Fibroblast of lung (primary cell): ENCODE measurements around the gene CAPZB. TPM values are rescaled to one million over a fixed set of nuclear protein-coding genes. Genes with fewer than 3 reads are reported as not detected.

Source experiments
- DNase-seq, 2 donors: peaks; one replicate each; pipeline versions ENCODE4 v3.0.0 to v3.0.0-alpha.2; 2010; ENCODE audit warnings: low read depth in 2 of 2
- H2AFZ ChIP-seq: 2 replicates; pipeline ENCODE4 v1.5.1; 2012; ENCODE audit warnings: low read length, control low read depth, inconsistent platforms
- H3K27ac ChIP-seq: 2 replicates; pipeline ENCODE4 v1.5.1; 2011; ENCODE audit warnings: low read length, control low read depth; ENCODE audit not compliant: insufficient read depth
- H3K27me3 ChIP-seq: 2 replicates; pipeline ENCODE4 v1.5.1; 2011; ENCODE audit warnings: mild to moderate bottlenecking, low read length; ENCODE audit not compliant: control insufficient read depth, insufficient read depth
- H3K36me3 ChIP-seq: 2 replicates; pipeline ENCODE4 v1.5.1; 2011; ENCODE audit warnings: low read length; ENCODE audit not compliant: control insufficient read depth, insufficient read depth
- H3K4me1 ChIP-seq: 2 replicates; pipeline ENCODE4 v1.5.1; 2011; ENCODE audit warnings: low read length; ENCODE audit not compliant: control insufficient read depth, insufficient read depth; ENCODE audit errors: extremely low read depth
- H3K4me2 ChIP-seq: 2 replicates; pipeline ENCODE4 v1.5.1; 2011; ENCODE audit warnings: low read length, control low read depth; ENCODE audit not compliant: insufficient read depth; ENCODE audit errors: extremely low read depth
- H3K4me3 ChIP-seq, 4 experiments: fragments of 200-600 bp in 1 of 4; sonication (generic) in 1 of 4; replicated peaks in 1 of 4; 2 replicates each; pipeline ENCODE4 v1.5.1; 2011 to 2016; ENCODE audit warnings: low read length in 4 of 4, low read depth in 3 of 4, mild to moderate bottlenecking in 3 of 4, control low read depth in 2 of 4, inconsistent platforms in 1 of 4, mixed read lengths in 1 of 4; ENCODE audit not compliant: insufficient read depth in 1 of 4; ENCODE audit errors: control extremely low read depth in 1 of 4
- H3K79me2 ChIP-seq: 2 replicates; pipeline ENCODE4 v1.5.1; 2012; ENCODE audit warnings: mild to moderate bottlenecking, low read length, inconsistent platforms; ENCODE audit not compliant: control insufficient read depth, insufficient read depth
- H3K9ac ChIP-seq: 2 replicates; pipeline ENCODE4 v1.5.1; 2011; ENCODE audit warnings: mild to moderate bottlenecking, low read length, control low read depth; ENCODE audit not compliant: insufficient read depth
- H3K9me3 ChIP-seq: 2 replicates; pipeline ENCODE4 v1.5.1; 2012; ENCODE audit warnings: low read depth, low read length; ENCODE audit not compliant: control insufficient read depth, insufficient read depth
- H4K20me1 ChIP-seq: 2 replicates; pipeline ENCODE4 v1.5.1; 2011; ENCODE audit warnings: low read length; ENCODE audit not compliant: control insufficient read depth, insufficient read depth; ENCODE audit errors: extremely low read depth
- CTCF ChIP-seq, 2 donors: IDR thresholded peaks in 1 of 2; conservative IDR thresholded peaks in 1 of 2; 1 replicate in 1 of 2; 2 replicates in 1 of 2; pipeline ENCODE4 v1.5.1; 2011 to 2012; ENCODE audit warnings: low read length in 2 of 2, control low read depth in 1 of 2, inconsistent platforms in 1 of 2, low read depth in 1 of 2, mild to moderate bottlenecking in 1 of 2
- EZH2 ChIP-seq: IDR thresholded peaks from 2 replicates; pipeline ENCODE4 v1.5.1; 2012; ENCODE audit warnings: low read length, control low read depth, mild to moderate bottlenecking; ENCODE audit errors: missing control alignments
- polyA plus RNA-seq, 2 donors: library from polyadenylated mRNA; depleted of rRNA in 1 of 2; stranded (reverse) in 1 of 2; unstranded in 1 of 2; fragments of >200 nt; gene quantifications; 2 replicates each; pipeline ENCODE4 v1.2.1, GENCODE V29; 2011 to 2012; ENCODE audit warnings: missing spikeins in 1 of 2
- total RNA-seq: library from RNA; depleted of rRNA; stranded (reverse); fragments of >200 nt; gene quantifications from 2 replicates; pipeline ENCODE4 v1.2.1, GENCODE V29; 2014

CAPZB gene
- total and polyA plus RNA-seq, 2 donors (not counting 1 experiment from before 2014, with no cell fraction given): 104 to 495 TPM

GRCh38 chr1:19444296-19445021 lies 40.9 kb downstream of the CAPZB start:
- TF ChIP-seq CTCF (conservative IDR thresholded peaks at IDR 0.05 in 1 of 2, IDR thresholded peaks at IDR 0.05 in 1 of 2; ENCODE audit: low read depth in 1 of 2, low read length in 2 of 2): no peak
- TF ChIP-seq EZH2: no peak
- DNase-seq: no peak
- no peak overlapping the region for H3K4me2 ChIP-seq
- H3K9ac ChIP-seq: no peak overlapping the region
- no peaks in the 10 kb centered on the region for H3K9me3 ChIP-seq
- peaks cover 83% of the 10 kb centered on the region for H3K79me2 ChIP-seq
- H3K36me3 ChIP-seq: peaks cover 4% of the 10 kb centered on the region
- H3K27me3 ChIP-seq: no peaks in the 10 kb centered on the region
- no peak overlapping the region for H3K27ac ChIP-seq
- no peak overlapping the region for H2AFZ ChIP-seq
- H3K4me3 ChIP-seq: no peak overlapping the region
- no peaks in the 10 kb centered on the region for H4K20me1 ChIP-seq
- peaks cover 60% of the 10 kb centered on the region for H3K4me1 ChIP-seq

- no peaks in the 10 kb centered on the region for H3K9me3 ChIP-seq
Measured at GRCh38 chr1:19443326-19443725, 42.0 kb downstream of the CAPZB start.

More at GRCh38 chr1:19443326-19443725, 42.0 kb downstream of the CAPZB start:
- H3K27ac ChIP-seq: peak overlapping the region; percentile 84
- DNase-seq: no peak
- H3K4me1 ChIP-seq: peaks cover 59% of the 10 kb centered on the region
- TF ChIP-seq CTCF (conservative IDR thresholded peaks at IDR 0.05 in 1 of 2, IDR thresholded peaks at IDR 0.05 in 1 of 2; ENCODE audit: low read depth in 1 of 2, low read length in 2 of 2): no peak
- TF ChIP-seq EZH2: no peak
- H3K36me3 ChIP-seq: peaks cover 4% of the 10 kb centered on the region
- no peaks in the 10 kb centered on the region for H3K27me3 ChIP-seq
- H3K4me2 ChIP-seq: no peak overlapping the region
- H3K4me3 ChIP-seq: no peak overlapping the region
- no peak overlapping the region for H2AFZ ChIP-seq
- no peak overlapping the region for H3K9ac ChIP-seq
- peaks cover 92% of the 10 kb centered on the region for H3K79me2 ChIP-seq
- no peaks in the 10 kb centered on the region for H4K20me1 ChIP-seq
